DND-41 (cell line): ENCODE measurements around the gene SLC25A26.

Experiments
- EZH2 ChIP-seq: IDR thresholded peaks from 3 replicates; pipeline ENCODE4 v1.6.1; 2012; ENCODE audit warnings: borderline replicate concordance, low read depth, mild to moderate bottlenecking, moderate library complexity, low read length, inconsistent platforms; ENCODE audit not compliant: severe bottlenecking
- TF ChIP-seq, protein P1 (sequence below): IDR thresholded peaks from 2 replicates; pipeline ENCODE4 v1.5.1; 2012; ENCODE audit warnings: borderline replicate concordance, low read length, moderate library complexity, mild to moderate bottlenecking; ENCODE audit not compliant: poor library complexity, severe bottlenecking; ENCODE audit errors: extremely low read depth

DNA sequence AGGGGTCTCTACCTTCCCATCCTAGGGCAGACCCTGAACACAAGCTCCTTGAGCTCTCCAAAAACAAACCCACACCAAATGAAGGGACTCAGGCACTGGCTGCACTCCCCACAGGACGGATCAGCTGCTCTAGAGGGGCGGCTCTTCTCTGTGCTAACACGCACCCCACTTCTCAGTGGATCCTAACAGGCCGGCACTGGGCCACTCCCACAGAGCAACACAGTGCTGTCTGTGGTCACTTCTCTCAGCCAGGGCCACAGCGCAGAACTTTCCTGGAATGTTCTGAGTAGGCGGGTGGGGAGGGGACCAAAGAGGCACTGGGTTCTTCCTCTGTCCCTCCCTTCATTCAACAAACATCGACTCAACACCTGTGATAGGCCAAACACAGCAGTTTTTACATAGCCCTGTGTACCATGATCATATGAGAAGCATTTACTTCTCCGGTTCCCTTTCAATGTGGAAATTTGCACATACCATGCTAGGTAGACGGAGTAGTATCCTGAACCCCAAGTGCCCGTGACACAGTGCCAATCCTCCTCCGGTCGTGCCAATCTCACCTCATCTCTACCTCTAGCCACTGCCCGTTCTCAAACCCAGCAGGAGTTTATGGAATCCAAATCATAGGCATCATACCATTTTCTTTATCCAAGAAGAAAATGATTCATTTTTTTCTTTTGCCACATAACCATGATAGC, 181.9 kb downstream of the SLC25A26 start:
- TF ChIP-seq, protein P1, sequence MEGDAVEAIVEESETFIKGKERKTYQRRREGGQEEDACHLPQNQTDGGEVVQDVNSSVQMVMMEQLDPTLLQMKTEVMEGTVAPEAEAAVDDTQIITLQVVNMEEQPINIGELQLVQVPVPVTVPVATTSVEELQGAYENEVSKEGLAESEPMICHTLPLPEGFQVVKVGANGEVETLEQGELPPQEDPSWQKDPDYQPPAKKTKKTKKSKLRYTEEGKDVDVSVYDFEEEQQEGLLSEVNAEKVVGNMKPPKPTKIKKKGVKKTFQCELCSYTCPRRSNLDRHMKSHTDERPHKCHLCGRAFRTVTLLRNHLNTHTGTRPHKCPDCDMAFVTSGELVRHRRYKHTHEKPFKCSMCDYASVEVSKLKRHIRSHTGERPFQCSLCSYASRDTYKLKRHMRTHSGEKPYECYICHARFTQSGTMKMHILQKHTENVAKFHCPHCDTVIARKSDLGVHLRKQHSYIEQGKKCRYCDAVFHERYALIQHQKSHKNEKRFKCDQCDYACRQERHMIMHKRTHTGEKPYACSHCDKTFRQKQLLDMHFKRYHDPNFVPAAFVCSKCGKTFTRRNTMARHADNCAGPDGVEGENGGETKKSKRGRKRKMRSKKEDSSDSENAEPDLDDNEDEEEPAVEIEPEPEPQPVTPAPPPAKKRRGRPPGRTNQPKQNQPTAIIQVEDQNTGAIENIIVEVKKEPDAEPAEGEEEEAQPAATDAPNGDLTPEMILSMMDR = no peak
- TF ChIP-seq EZH2 = no peak
